Activated T-cell treated with anti-CD3 and anti-CD28 coated beads for 1 hour (primary cell): Measurements from ENCODE around the gene LSM3.

Experiments used
- DNase-seq: peaks from one replicate; pipeline ENCODE4 v3.0.0-alpha.2; 2020; ENCODE audit warnings: low read depth

LSM3 gene

GRCh38 chr3:14201940-14202684 is 23.5 kb downstream of the LSM3 start:
- no peak for DNase-seq

DNA sequence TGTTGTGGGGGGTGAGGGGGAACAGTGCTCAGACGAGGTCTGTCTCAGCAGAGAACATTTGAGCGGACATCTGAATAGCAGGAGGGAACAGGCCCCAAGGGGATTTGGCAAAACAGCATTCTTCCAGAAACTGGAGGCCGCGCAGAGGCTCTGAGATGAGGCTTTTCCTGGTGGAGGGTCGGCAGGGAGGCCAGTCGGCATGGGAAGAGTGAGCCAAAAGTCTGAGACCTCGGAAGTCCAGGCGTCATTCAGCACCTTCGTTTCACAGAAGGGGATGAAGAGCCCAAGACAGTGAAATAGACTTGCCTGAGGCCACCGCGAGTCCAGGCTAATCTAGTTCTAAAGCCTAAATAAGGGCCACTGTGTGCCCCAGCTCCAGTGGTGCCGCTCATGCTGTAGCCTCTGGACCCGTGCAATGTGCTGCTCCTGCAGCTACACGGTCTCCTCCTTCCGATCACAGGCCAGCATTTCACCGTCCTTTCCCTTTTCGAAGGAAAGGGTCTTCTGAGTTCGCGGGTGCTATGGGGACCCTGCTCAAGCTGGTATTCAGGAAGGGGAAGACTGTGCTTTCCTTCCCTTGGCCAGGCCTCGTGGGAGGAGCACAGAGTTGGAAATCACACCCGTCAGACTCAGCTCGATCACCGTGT is 24.4 kb downstream of the LSM3 start:
- DNase-seq, result no peak

GRCh38 chr3:14203521-14204079 is 25.0 kb downstream of the LSM3 start:
- DNase-seq, result no peak

DNA sequence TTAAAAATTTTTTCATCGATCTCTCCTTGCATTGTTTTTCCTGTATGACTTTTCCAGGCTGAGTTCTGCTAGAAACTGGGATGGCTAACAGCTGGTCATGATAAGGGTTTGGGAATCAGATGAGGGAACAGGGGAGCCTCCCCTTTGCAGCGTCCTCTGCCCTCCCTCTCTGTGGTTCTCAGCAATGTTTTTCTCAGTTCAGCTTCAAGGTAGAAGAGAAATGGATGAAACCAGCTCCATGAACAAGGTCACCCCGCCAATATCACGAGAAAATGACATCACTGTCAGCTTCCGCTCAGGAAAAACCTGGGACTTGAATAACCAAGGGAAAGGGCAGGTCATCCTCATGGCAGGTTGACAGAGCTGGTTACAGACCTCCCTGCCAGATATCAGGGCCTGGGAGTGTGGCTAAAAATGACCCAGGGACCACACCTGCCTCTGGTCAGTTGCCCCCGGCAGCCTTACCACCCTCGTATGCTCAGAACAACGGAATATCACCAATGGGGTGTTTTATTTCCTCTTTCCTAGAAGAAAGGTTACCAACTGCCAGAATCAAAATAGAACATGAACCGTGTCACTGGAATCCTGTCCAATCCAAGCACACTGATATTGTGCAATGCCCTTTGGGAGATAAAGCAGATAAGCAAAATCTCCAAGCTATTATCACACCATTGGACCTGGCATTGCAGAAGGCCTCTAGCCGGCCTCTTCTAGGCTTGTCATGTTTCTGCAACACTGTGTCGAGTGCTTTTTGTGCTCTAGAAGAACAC is 26.1 kb downstream of the LSM3 start:
- DNase-seq, result no peak

DNA sequence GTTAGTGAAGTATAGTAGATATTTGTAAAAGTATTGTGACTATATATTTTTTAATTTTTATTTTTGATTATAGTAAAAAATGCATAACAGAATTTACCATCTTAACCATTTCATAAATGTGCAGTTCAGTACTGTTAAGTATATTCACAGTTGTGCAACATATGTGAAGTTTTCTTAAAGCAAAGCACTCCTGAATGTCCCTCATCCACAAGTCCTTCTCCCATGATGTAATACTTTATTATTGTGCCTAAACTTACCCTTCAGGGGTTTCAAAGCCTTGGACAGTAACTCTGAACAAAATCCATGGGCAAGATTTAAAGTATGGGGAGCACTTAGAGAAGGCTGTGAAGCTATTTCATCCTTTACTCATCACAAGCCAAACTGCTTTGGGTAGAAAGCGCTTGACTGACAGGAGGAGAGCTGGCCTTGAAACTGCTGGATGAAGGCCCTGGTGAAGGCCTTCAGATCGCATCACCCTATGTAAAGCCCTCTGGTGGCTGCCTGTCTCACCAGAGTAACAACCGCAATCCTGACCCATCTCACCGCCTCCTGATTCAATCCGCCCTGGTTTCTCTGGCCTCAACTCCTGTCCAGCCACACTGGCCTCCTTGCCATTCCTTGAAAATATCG is 28.0 kb downstream of the LSM3 start:
- no peak for DNase-seq

DNA sequence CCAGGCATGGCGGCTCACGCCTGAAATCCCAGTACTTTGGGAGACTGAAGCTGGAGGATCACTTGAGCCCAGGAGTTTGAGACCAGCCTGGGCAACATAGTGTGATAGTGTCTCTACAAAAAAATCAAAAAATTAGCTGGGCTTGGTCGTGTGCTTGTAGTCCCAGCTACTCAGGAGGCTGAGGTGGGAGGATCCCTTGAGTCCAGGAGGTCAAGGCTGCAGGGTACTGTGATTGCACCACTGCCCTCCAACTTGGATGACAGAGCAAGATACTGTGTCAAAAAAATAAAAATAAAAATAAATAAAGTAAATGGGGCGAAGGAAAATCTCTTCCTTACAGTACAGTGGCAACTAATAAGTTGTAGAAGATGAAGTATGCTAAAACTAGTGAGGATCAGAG is 29.6 kb downstream of the LSM3 start:
- no peak for DNase-seq

GRCh38 chr3:14208977-14209394 is 30.4 kb downstream of the LSM3 start:
- no peak for DNase-seq

- DNase-seq, result no peak
Measured at GRCh38 chr3:14209581-14210289, 31.1 kb downstream of the LSM3 start.

- DNase-seq, result no peak
Measured at GRCh38 chr3:14210290-14210688, 31.7 kb downstream of the LSM3 start.

DNA sequence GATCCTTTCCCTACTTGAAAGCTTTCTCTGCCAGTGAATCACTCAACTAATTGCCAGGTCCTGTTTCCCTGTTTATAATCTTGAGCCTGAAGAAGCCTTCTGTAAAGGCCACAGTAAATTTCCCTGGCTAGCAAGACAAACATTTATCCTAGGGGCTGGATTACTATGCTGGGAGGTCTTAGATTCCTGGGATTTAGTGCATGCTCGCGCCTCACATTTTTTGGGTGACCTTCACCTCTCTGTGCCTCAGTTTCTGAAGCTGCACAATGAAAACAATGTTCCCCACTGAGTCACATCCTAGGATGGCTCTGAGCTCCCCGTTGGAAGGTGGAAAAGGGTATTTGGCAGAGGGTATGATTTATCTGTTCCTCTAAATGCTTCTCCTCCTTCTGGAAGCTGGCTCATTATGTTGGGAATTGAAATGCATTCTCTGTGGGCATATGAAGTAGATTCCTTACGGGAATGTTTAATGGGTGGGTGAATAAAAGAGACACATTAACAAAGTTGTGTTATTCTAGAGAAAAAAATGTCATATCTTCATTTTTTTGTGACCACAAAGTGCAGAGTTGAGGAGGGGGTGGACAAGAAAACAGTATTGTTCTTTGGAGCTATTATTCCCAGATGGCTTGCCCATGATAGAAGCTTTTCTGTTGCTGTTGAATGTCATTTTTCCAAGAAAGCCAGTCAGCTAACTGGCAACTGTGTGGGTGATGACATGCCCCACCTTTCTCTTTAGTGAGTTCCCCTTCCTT is 32.4 kb downstream of the LSM3 start:
- no peak for DNase-seq

DNA sequence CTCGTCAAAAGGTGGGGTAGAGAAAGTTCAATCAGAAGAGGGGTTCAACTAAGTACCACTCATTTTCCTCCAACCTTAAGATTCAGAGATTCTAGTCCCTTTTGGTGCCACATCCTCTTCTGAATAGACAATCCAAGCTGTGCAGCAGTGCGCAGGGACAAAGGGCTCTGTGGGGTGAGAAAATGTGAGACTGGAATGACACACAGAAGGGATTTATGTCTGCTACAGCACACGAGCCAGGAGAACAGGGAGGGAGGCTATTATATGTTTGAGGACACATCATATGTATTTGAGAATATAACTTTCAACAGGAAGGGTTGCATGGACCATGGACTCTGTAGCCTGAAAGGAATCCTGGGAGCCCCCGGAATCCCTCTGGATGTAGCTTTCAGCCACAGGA is 33.0 kb downstream of the LSM3 start:
- no peak for DNase-seq

- no peak for DNase-seq
Measured at GRCh38 chr3:14212032-14212431, 33.4 kb downstream of the LSM3 start.

- DNase-seq, result no peak
Measured at GRCh38 chr3:14213066-14213774, 34.6 kb downstream of the LSM3 start.

DNA sequence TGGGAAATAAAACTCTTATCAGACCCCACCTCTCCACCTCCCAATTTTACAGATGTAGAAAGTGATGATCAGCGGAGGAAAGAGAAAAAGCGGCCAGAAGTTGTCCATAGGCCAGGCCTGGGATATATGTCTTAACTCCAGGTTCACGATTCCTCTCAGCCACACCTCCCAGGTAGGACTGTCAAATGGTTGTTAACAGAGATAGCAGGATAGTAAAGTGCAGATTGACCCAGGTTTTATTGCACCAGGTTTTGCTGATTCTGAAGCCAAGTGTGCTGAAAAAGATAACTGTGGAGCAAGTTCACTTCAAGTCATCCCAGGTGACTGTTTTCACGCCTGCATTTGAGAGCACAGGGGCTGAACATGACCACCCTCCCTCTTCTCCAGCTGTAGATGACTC is 36.1 kb downstream of the LSM3 start:
- DNase-seq, result no peak

DNA sequence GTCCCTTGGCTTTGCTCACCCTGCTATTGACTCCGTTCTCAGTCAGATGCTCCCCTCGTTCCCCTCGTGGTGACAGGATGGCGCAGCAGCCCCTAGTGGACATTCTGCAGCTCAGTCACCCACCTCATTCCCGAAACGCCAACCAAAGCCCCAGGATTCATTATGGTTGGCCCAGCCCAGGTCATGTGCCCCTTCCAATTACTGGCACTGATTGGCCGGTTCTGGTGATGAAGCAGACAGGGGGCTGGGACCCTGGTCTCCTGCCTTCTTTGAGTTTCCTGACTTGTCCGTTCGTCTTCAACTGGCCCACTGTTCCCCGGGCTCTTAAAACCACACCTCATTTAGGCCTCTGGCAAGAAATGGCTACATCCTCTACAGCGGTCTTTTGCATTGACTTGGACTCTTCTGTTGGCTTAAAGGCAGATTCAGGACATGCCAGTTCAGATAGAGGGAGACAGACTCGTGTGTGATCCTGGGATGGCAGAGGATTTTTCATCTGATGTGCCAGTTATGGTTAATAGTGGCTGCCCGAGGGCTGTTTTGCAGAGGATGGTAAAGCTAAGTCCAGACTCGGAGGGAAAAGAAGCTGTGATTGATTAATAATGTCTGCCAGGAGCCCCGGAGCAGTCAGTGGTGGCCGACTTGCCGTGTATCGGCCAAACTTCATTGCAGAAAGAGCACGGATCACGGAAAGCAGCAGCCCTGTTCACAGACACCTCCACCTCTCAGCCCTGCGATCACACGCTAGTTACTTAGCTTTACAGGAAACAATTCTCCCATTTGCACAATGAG is 37.8 kb downstream of the LSM3 start:
- no peak for DNase-seq

DNA sequence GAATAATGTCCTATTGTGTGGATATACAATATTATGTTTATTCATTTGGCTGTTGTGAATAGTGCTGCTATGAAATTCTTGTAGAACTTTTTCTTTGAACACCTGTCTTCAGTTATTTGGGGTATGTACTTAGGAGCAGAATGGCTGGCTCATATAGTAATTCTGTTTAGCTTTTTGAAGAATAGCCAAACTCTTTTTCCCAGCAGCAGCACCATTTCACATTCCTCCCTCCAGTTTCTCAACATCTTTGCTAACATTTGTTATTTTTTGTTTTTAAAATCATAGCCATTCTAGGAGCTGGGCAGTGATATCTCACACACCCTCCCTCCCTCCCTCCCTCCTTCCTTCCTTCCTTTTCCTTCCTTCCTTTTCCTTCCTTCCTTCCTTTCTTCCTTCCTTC is 39.7 kb downstream of the LSM3 start:
- no peak for DNase-seq

GRCh38 chr3:14220933-14221332 is 42.3 kb downstream of the LSM3 start:
- no peak for DNase-seq

GRCh38 chr3:14221902-14222301 is 43.3 kb downstream of the LSM3 start:
- DNase-seq, result no peak

DNA sequence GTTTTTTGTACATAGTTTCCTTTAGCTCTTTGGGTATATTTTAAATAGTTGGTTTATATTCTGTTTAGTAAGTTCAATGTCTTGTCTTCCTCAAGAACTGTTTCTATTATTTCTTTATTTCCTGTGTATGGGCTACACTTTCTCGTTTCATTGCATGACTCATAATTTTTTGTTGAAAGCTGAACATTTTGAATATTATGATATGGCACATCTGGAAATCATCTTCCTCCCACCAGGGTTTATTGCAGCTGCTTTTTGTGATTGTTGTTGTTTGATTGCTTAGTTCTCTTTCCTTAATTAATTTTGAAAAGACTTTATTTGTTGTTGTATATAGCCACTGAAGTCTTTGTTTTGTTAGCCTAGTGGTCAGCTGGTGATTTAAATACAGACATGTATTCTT is 43.8 kb downstream of the LSM3 start:
- DNase-seq, result no peak
